HTR-8/SVneo (cell line): Measurements from ENCODE around the gene SLC24A1.

Source experiments
- DNase-seq: peaks from one replicate; pipeline ENCODE4 v3.0.0; 2011; ENCODE audit warnings: low spot score, mixed read lengths; ENCODE audit not compliant: insufficient read length
- FAIRE-seq: peaks from 2 replicates; lab custom pipeline; 2011; peaks lifted over from hg19 to GRCh38; lab: Jason Lieb, UNC

Gene SLC24A1

GRCh38 chr15:65621638-65622037 is at the start of gene SLC24A1:
Gene SLC24A1, plus strand, starts transcription at chr15:65621938. Its CDS starts 2,143 bp downstream, at chr15:65624081.
- FAIRE-seq (no peak), DNase-seq (no peak)

GRCh38 chr15:65571971-65572370 is 49.8 kb upstream of the SLC24A1 start:
- no peak for FAIRE-seq
- no peak for DNase-seq

- no peak for FAIRE-seq
These were observed 45.1 kb upstream of the SLC24A1 start for GRCh38 chr15:65576664-65577063.

GRCh38 chr15:65577129-65577996 is 44.4 kb upstream of the SLC24A1 start:
- DNase-seq, result no peak
- no peak for FAIRE-seq

More at GRCh38 chr15:65576664-65577063, 45.1 kb upstream of the SLC24A1 start:
- peak; percentile 14 for DNase-seq

- no peak for FAIRE-seq
- DNase-seq, result no peak
These were observed 42.6 kb upstream of the SLC24A1 start for GRCh38 chr15:65578904-65579728.

- DNase-seq, result no peak
- FAIRE-seq, result no peak
These were observed 42.0 kb upstream of the SLC24A1 start for GRCh38 chr15:65579762-65580161.

- no peak for FAIRE-seq
- DNase-seq, result no peak
These were observed 41.5 kb upstream of the SLC24A1 start for GRCh38 chr15:65580287-65580686.

GRCh38 chr15:65583701-65584100 is 38.0 kb upstream of the SLC24A1 start:
- no peak for FAIRE-seq
- DNase-seq, result no peak

GRCh38 chr15:65584241-65584640 is 37.5 kb upstream of the SLC24A1 start:
- DNase-seq (no peak), FAIRE-seq (no peak)

GRCh38 chr15:65587094-65587493 is 34.6 kb upstream of the SLC24A1 start:
- FAIRE-seq, result no peak
- no peak for DNase-seq

- FAIRE-seq (no peak), DNase-seq (peak; percentile 18)
These were observed 25.8 kb upstream of the SLC24A1 start for GRCh38 chr15:65595960-65596359.

GRCh38 chr15:65598468-65598867 is 23.3 kb upstream of the SLC24A1 start:
- DNase-seq (no peak), FAIRE-seq (no peak)

GRCh38 chr15:65599677-65600076 is 22.1 kb upstream of the SLC24A1 start:
- DNase-seq (no peak), FAIRE-seq (no peak)

- DNase-seq, result no peak
- FAIRE-seq, result no peak
These were observed 18.6 kb upstream of the SLC24A1 start for GRCh38 chr15:65603134-65603533.

- DNase-seq (no peak), FAIRE-seq (no peak)
These were observed 18.2 kb upstream of the SLC24A1 start for GRCh38 chr15:65603559-65603958.

- FAIRE-seq (peak; percentile 67), DNase-seq (peak; percentile 96)
These were observed 10.6 kb upstream of the SLC24A1 start, which contains the start of gene INTS14 for GRCh38 chr15:65610871-65611718. Gene INTS14, minus strand, starts transcription at chr15:65611131. Its CDS starts 3,751 bp downstream, at chr15:65607380.

- DNase-seq (no peak), FAIRE-seq (no peak)
These were observed 9.7 kb upstream of the SLC24A1 start for GRCh38 chr15:65611888-65612615.

GRCh38 chr15:65612616-65612946 is 9.2 kb upstream of the SLC24A1 start:
- FAIRE-seq (no peak), DNase-seq (no peak)

GRCh38 chr15:65612949-65613744 is 8.6 kb upstream of the SLC24A1 start:
- FAIRE-seq, result no peak
- DNase-seq, result no peak
